Heart right ventricle (tissue), 16 donors: ENCODE measurements around the gene CDC42EP3. TPM values are rescaled to one million over a fixed set of nuclear protein-coding genes. Genes with fewer than 3 reads are reported as not detected.

ENCODE experiments used
- ATAC-seq, 8 donors: fragments of 200-7000 bp; cut with Tn5 transposase; one replicate each; pipeline ENCODE4 v1.9.1; 2020; ENCODE audit warnings: mild to moderate bottlenecking in 8 of 8, moderate library complexity in 8 of 8, moderate number of reproducible peaks in 1 of 8
- DNase-seq, 2 donors: peaks; one replicate each; pipeline ENCODE4 v3.0.0-alpha.2; 2020
- H3K27ac ChIP-seq, 10 donors: fragments of 200-600 bp; sonication (generic) in 2 of 10; one replicate each; pipeline versions ENCODE4 v1.5.0 to v1.8.0; 2020 to 2022; ENCODE audit warnings: mild to moderate bottlenecking in 3 of 10
- H3K27me3 ChIP-seq, 7 donors: fragments of 200-600 bp; one replicate each; pipeline ENCODE4 v1.8.0; 2021 to 2022; ENCODE audit warnings: mild to moderate bottlenecking in 2 of 7
- H3K36me3 ChIP-seq, 9 donors: fragments of 200-600 bp; sonication (generic) in 1 of 9; one replicate each; pipeline versions ENCODE4 v1.5.0 to v1.8.0; 2020 to 2022; ENCODE audit warnings: mild to moderate bottlenecking in 2 of 9
- H3K4me1 ChIP-seq, 9 donors: fragments of 200-600 bp; sonication (generic) in 1 of 9; one replicate each; pipeline versions ENCODE4 v1.5.0 to v1.8.0; 2020 to 2022; ENCODE audit warnings: mild to moderate bottlenecking in 4 of 9
- H3K4me3 ChIP-seq, 10 donors: fragments of 200-600 bp; sonication (generic) in 2 of 10; one replicate each; pipeline versions ENCODE4 v1.5.0 to v1.8.0; 2020 to 2022; ENCODE audit warnings: mild to moderate bottlenecking in 7 of 10, moderate library complexity in 2 of 10
- H3K9me3 ChIP-seq, 11 donors: fragments of 200-600 bp in 10 of 11; sonication (generic) in 2 of 11; one replicate each; pipeline versions ENCODE4 v1.5.0 to v1.8.0; 2013 to 2022; ENCODE audit warnings: mild to moderate bottlenecking in 2 of 11, control low read depth in 1 of 11, moderate library complexity in 1 of 11
- WGBS, 2 donors: extraction: QIAGEN DNeasy Blood & Tissue Kit; methylation state at CpG; one replicate each; pipeline ENCODE4 v1.1.7; 2013; ENCODE audit warnings: inconsistent platforms in 1 of 2; 5-methylcytosine and 5-hydroxymethylcytosine counted together
- intact Hi-C, 10 donors: fragments of 100-400 bp; cut with DNase I; formaldehyde crosslinking; loops; one replicate each; pipeline versions ENCODE4 v1.11.1 to v1.14.2; 2022
- polyA plus RNA-seq, 2 donors: library from polyadenylated mRNA; stranded (reverse); fragments of 200-250 nt; gene quantifications; one replicate each; pipeline ENCODE4 v1.2.3, GENCODE V29; 2013
- total RNA-seq, 10 donors: library from RNA; stranded (reverse); fragmentation: NEBNext Ultra II Directional in 3 of 10; extraction: Animal tissue kit (Norgen Biotek cat#: 25700) in 3 of 10; gene quantifications; one replicate each; pipeline versions ENCODE4 v1.2.1 to v1.2.4, GENCODE V29; 2021 to 2023
- TF ChIP-seq, protein P1 (sequence below), 9 donors: fragments of 200-600 bp; sonication (generic) in 2 of 9; IDR thresholded peaks; one replicate each; pipeline versions ENCODE4 v1.5.0 to v1.8.0; 2021 to 2022; ENCODE audit warnings: antibody characterized with exemption in 9 of 9, mild to moderate bottlenecking in 5 of 9, moderate library complexity in 1 of 9
- donor health status: Arrhythmogenic right ventricular cardiomyopathy.
- donor health status: ischemic (EF 13 %, LVEDD 7.1; RV severe dilation, severe dysfunction).
- donor health status: healthy with polysubstance abuse.
- donor health status: DM: no; HTN: yes; CAD: no.
- donor health status: DM: no; HTN: no; CAD: no.
- donor health status: ischemic (EF 25% LVEDD 6.9; RV normal size, moderate dysfunction).
- donor health status: ischemic (EF 25% LVEDD 5.7; RV mildly dilated, moderate dysfunction).
- donor health status: healthy.
- donor health status: DM: yes; HTN: yes; CAD: no.
- donor health status: Ischemic cardiomyopathy.
- donor health status: ischemic (EF 35%, LVEDD 5.7; RV mildly dilated, moderate dysfunction).
- donor health status: nonischemic (EF 11% LVEDD 7.7; RV severe dilation, severe dysfunction).
- donor health status: DM: yes; HTN: yes; CAD: no.
- donor health status: PGD.
- donor health status: ischemic (EF 29% LVEDD 5.4; RV normal size, mild dysfunction).
- donor health status: nonischemic (EF 23%, LVEDD 6.1; RV moderate dilation, normal function).

The CDC42EP3 gene
- total and polyA plus RNA-seq, 12 donors: 28.4 to 188 (median 120) TPM

DNA sequence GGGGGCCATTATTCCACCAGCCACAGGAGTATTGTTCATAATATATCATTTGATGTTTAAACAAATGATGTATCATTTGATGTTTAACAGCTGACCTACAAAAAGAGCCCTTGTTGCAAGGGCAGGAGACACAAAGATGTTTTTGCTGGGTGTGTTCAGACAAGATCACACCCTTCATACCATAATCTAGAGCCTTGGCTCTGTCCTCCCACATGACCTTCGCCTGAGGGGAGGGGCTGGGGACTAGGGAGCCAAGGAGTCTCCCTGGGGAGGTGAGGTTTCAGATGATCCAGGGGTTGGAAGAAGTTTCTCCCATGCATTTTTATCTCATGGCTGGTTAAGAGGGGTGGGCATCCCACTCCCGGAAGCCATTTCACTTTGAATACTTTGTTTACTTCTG, 33.5 kb downstream of the CDC42EP3 start:
- peaks cover 0 to 14% (median 0%) of the 10 kb centered on the region in 9 donors for H3K36me3 ChIP-seq
- no peak overlapping the region for H3K4me3 ChIP-seq
- TF ChIP-seq, protein P1, sequence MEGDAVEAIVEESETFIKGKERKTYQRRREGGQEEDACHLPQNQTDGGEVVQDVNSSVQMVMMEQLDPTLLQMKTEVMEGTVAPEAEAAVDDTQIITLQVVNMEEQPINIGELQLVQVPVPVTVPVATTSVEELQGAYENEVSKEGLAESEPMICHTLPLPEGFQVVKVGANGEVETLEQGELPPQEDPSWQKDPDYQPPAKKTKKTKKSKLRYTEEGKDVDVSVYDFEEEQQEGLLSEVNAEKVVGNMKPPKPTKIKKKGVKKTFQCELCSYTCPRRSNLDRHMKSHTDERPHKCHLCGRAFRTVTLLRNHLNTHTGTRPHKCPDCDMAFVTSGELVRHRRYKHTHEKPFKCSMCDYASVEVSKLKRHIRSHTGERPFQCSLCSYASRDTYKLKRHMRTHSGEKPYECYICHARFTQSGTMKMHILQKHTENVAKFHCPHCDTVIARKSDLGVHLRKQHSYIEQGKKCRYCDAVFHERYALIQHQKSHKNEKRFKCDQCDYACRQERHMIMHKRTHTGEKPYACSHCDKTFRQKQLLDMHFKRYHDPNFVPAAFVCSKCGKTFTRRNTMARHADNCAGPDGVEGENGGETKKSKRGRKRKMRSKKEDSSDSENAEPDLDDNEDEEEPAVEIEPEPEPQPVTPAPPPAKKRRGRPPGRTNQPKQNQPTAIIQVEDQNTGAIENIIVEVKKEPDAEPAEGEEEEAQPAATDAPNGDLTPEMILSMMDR (IDR thresholded peaks at IDR 0.05): no peak
- DNase-seq: no peak
- no peaks in the 10 kb centered on the region for H3K9me3 ChIP-seq
- H3K27ac ChIP-seq: no peak overlapping the region
- peaks cover 0 to 68% (median 23%) of the 10 kb centered on the region in 9 donors for H3K4me1 ChIP-seq
- no peaks in the 10 kb centered on the region for H3K27me3 ChIP-seq
- 47 to 76% methylated on average over 2 of the region's 2 CpGs for WGBS, 2 donors
- ATAC-seq: no peak
- intact Hi-C loops: no loop called here

DNA sequence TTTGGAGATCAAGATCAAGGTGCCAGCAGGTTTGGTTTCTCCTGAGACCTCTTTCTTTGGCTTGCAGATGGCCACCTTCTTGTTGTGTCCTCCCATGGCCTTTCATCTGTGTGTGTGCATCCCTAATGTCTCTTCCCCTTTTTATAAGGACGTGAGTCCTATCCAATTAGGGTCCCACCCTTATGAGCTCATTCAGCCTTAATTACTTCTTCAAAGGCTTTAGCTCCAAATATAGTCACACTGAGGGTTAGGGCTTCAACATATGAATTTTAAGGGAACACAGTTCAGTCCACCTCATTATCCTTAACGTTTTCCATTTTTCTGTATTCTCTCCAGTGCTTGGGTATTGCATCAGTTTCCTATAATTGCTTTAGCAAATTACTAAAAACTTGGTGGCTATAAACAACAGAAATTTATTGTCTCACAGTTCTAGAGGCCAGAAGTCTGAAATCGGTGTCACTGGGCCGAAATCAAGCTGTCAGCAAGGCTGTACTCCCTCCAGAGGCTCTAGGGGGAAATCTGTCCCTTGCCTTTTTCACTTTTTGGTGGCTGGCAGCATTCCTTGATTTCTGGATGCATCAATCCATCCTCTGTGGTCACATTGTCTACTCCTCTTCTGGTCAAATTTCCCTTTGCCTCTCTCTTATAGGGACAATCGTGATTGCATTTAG, 34.1 kb downstream of the CDC42EP3 start:
- intact Hi-C loops: no loop called here
- TF ChIP-seq, protein P1 (IDR thresholded peaks at IDR 0.05): peak in 2 of 9 donors; percentile 22 to 26
- H3K27ac ChIP-seq: no peak overlapping the region
- ATAC-seq (no peak), DNase-seq (no peak)
- WGBS, 2 donors: 62 to 69% methylated on average over 5 of the region's 5 CpGs
- peaks cover 0 to 61% (median 19%) of the 10 kb centered on the region in 9 donors for H3K4me1 ChIP-seq
- H3K4me3 ChIP-seq: no peak overlapping the region
- H3K27me3 ChIP-seq: no peaks in the 10 kb centered on the region
- peaks cover 0 to 7% (median 0%) of the 10 kb centered on the region in 9 donors for H3K36me3 ChIP-seq
- no peaks in the 10 kb centered on the region for H3K9me3 ChIP-seq

GRCh38 chr2:37636381-37637066, 34.9 kb downstream of the CDC42EP3 start:
- TF ChIP-seq, protein P1 (IDR thresholded peaks at IDR 0.05): no peak
- peaks cover 0 to 2% (median 0%) of the 10 kb centered on the region in 9 donors for H3K36me3 ChIP-seq
- H3K27ac ChIP-seq: peak overlapping the region in 2 of 10 donors; percentile 25 to 79
- 95% methylated on average over 4 of the region's 4 CpGs for WGBS, 2 donors
- H3K4me3 ChIP-seq: no peak overlapping the region
- ATAC-seq: no peak
- intact Hi-C loops: no loop called here
- peaks cover 0 to 53% (median 15%) of the 10 kb centered on the region in 9 donors for H3K4me1 ChIP-seq
- no peaks in the 10 kb centered on the region for H3K27me3 ChIP-seq
- DNase-seq: no peak
- H3K9me3 ChIP-seq: no peaks in the 10 kb centered on the region

DNA sequence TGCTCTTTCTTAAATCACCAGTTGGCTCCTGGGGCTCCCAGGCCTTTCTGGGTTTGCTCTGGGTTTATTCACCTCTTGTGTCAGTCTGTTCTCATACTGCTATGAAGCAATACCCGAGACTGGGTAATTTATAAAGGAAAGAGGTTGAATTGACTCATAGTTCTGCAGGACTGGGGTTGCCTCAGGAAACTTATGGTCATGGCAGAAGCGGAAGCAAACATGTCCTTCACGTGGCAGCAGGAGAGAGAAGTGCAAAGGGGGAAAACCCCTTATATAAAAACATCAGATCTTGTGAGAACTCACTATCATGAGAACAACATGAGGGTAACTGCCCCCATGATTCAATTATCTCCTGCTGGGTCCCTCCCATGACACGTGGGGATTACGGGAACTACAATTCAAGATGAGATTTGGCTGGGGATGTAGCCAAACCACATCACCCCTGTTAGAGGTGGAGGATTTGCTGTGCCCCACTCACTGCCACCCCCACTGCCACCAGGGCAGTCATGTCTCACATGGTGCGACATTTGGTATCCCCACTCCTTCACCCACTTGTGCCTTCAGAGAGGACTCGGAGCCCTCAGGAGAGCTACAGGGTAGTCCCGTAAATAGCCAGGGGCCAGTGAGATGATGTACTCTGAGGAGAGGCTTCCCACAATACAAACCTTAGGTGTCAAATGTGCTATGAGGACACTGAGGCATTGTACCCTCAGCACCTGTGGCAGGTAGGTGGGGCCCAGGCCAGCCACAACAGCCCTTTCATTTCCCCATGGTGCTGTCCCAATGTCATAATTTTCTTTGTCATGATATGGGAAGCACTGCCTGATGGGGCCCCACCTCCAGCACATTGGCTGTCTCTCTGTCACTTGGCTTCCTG, 35.7 kb downstream of the CDC42EP3 start:
- peak overlapping the region in 2 of 10 donors; percentile 53 to 79 for H3K27ac ChIP-seq
- no peaks in the 10 kb centered on the region for H3K9me3 ChIP-seq
- peaks cover 0 to 52% (median 11%) of the 10 kb centered on the region in 9 donors for H3K4me1 ChIP-seq
- intact Hi-C loops: no loop called here
- H3K36me3 ChIP-seq: no peaks in the 10 kb centered on the region
- ATAC-seq (peak; percentile 9 to 67 (median 56)), DNase-seq (no peak)
- 84 to 85% methylated on average over 8 of the region's 8 CpGs for WGBS, 2 donors
- TF ChIP-seq, protein P1 (IDR thresholded peaks at IDR 0.05): no peak
- H3K4me3 ChIP-seq: no peak overlapping the region
- H3K27me3 ChIP-seq: no peaks in the 10 kb centered on the region
